Activated CD8-positive, alpha-beta memory T cell treated with anti-CD3 and anti-CD28 coated beads for 36 hours (primary cell): ENCODE data around the gene SORL1. TPM values are rescaled to one million over a fixed set of nuclear protein-coding genes. Genes with fewer than 3 reads are reported as not detected.

Experiments
- CTCF ChIA-PET: fragments of 350-600 bp; sonication (Branson Sonifier 250); formaldehyde crosslinking; loops from one replicate; lab custom pipeline; 2021; ENCODE audit warnings: antibody characterized with exemption; lab: Charles Lee
- POLR2A ChIA-PET: fragments of 350-600 bp; sonication (Branson Sonifier 250); formaldehyde crosslinking; loops from one replicate; lab custom pipeline; 2021; ENCODE audit warnings: antibody characterized with exemption; lab: Charles Lee
- total RNA-seq, 2 experiments: library from RNA; stranded (reverse); gene quantifications; one replicate each; pipeline ENCODE4 v1.2.3, GENCODE V29; 2021

Gene SORL1
- total RNA-seq, 2 experiments from 2014 or later: 21.8 to 22.0 TPM

- ChIA-PET POLR2A (no interaction called here), CTCF (no interaction called here)
Observed at GRCh38 chr11:121421149-121421901, 30.8 kb upstream of the SORL1 start.

GRCh38 chr11:121422675-121423074 is 29.4 kb upstream of the SORL1 start:
- ChIA-PET POLR2A (no interaction called here), CTCF (interaction anchor here (0.6 kb wide), 1 partner anchor 12 kb away, joined by 3 read pairs; no protein-coding TSS in a partner anchor)

DNA sequence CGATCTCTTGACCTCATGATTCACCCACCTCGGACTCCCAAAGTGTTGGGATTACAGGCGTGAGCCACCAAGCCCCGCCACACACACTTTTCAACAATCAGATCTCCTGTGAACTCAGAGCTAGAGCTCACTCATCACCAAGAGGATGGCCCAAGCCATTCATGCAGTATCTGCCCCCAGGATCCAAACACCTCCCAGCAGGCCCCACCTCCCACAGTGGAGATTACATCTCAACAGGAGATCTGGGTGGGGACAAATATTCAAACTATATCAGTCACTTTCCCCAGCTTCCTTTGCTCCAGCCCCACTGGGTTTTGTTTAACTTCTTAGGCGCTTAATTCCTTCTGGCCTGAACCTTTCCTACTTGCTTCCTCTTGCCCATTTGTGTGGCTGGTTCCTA is 26.3 kb upstream of the SORL1 start:
- POLR2A ChIA-PET: no interaction called here

DNA sequence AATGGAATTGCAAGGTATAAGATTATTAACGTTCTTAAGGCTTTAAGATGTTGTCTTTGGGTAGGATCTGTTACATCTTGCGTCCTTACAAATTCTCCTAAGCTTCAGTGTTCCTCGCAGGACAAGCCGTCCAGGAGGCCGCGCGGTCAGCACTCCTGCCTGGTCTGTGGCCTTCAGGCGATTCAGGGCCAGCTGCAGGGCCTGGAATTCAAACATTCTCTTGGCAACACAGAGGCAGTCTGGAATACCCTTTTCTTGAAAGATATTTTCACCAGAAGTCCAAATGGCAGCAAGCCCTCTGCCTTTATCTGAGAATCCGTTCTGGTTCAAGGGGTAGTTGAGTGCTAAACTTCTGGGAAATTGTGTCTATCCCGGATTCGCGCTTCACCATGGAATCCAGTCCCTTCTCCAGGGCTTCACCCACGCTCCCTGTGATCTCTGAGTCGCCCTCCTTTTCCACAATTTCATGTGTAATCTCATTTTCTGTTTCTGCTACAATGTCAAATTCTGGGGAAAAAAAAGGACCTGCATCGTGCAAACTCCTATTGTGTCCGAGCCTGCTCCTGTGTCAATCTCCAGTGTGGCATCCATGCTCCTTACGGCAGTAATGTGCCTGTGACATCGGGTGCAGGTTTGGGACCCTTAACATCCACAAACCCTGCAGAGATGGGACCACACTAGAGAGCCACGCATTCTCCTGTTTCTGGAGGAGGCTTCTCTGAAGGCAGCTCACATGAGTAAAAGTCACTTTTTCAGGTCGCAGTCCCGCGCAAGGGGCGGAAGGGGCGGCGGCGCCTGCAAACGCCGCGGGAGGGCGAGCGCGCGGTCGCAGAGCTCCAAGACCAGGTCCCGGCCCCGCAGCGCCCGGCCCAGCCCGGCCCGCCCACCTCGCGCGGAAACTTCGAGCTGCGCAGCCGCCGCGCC is 25.4 kb upstream of the SORL1 start:
- POLR2A ChIA-PET: no interaction called here
- CTCF ChIA-PET: no interaction called here

More for the DNA sequence above, 26.3 kb upstream of the SORL1 start:
- CTCF ChIA-PET: interaction anchor here (1.3 kb wide), 1 partner anchor 10 kb away, joined by 3 read pairs; no protein-coding TSS in a partner anchor

DNA sequence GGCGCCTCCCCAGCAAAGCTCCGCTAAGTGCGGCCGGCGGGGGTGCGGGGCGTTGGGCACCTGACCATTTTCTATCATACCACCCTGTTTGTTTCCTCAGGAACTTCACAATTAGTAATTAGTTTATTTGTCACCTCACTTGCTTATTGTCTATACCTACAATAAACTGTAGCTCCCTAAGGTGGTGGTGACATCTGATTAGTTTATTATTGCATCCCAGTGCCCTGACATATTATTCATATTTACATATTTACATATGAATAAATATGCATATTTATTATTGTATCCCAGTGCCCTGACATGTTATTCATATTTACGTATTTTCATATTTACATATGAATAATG is 24.7 kb upstream of the SORL1 start:
- ChIA-PET CTCF (no interaction called here), POLR2A (no interaction called here)

GRCh38 chr11:121429556-121429955 is 22.6 kb upstream of the SORL1 start:
- POLR2A ChIA-PET: no interaction called here
- CTCF ChIA-PET: no interaction called here

GRCh38 chr11:121431820-121432526 is 20.1 kb upstream of the SORL1 start:
- POLR2A ChIA-PET: no interaction called here
- CTCF ChIA-PET: interaction anchor here (1.6 kb wide), 1 partner anchor 19 kb away, joined by 7 read pairs; no protein-coding TSS in a partner anchor

DNA sequence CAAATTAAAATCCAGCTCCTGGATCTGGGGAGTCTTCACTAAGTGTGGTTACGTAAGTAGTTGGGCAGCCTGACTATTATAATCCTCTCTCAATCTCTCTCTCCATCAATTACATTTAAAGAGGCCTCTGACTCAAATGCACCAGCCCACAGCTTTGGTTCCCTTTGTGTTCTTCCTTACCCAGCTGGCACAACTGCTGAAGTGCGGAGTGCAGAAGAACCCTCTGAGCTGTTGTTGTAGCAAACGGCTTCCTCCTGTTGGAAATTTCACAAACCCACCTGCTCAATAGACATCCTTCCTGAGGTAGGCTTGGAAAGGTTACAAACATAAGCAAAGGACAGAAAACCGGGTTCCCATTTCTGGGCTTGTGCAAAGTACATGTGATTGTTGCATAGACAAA is 17.0 kb upstream of the SORL1 start:
- ChIA-PET POLR2A (no interaction called here), CTCF (interaction anchor here (1.2 to 1.3 kb wide), 2 partner anchors 8 to 17 kb away, joined by 3 read pairs; partner anchors contain the start of genes SORL1 and SORL1-AS1)

DNA sequence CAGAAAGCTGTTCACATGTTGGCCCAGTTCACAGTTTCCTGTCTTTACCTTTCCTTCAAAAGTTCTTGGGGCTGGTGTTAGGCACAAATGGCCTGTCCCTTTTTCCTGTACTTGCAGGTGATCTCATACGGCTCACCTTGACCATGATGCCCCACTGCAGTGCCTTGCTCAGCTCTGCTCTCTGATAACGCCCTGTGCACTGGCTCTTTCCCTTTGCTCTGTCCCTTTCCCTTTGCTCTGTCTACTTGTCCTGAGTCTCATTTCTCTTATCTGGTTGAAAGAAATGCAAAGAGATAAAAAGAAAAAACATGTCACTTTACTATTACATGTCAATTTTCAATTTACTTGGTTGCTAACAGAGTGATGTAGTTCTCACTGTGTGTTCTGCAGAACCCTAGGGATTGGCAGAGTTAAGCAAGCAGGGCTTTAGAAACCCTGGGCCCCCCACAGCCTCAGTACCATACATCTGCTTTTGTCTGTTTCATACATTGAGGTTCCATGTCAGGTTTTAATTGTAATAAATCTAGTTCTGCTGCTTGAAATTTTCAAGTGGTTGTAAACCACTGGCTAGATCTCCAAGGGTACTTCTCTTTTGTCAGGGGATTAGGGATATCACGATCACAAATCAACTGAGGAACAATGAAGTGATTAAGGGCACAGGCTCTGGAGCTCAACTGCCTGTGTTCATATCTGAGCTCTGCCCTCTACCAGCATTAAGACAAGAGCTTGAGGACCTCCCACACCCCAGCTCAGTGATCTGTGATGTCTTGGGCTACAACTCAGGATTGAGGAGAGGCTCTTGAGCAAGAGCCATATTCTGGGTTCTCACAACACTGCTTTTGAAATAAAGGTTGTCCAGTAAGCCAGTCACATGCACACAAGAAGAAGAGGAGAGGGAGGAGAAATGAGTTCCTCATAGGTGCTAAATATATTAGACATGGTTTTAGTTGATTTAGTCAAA is 16.3 kb upstream of the SORL1 start:
- CTCF ChIA-PET: no interaction called here
- POLR2A ChIA-PET: no interaction called here

DNA sequence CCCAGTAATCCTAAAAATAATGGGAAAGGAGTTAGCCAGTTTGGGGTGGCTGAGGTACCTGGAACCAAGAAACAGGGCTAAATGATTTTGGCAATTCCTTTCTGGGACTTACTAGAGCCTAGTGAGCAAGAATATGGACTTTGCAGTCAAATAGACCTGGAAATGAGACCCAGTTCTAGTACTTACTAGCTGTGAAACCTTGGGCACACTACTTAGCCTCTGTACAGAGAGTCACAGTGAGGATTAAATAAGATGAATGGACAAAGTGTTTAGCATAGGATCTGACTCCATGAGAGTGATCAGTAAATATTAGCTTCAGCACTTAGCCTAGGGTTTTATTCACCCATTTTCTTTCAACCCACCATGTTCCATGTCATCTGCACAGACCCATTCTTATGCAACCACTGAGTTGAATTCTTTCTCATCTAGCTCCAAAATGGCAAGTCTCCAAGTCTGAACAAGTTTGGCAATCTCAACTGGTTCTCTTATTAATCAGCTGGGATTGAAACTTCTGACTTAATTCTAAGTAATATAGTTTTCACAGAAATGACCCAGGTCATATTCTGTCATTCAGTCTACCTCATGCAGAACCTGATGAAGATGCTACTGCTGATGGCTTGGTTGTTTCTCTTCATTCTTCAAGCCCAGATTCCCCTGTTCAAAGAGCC is 15.0 kb upstream of the SORL1 start:
- ChIA-PET CTCF (no interaction called here), POLR2A (no interaction called here)

- CTCF ChIA-PET: no interaction called here
- POLR2A ChIA-PET: no interaction called here
Observed at GRCh38 chr11:121437686-121438078, 14.4 kb upstream of the SORL1 start.

- ChIA-PET POLR2A (no interaction called here), CTCF (no interaction called here)
Observed at GRCh38 chr11:121439337-121439736, 12.8 kb upstream of the SORL1 start.

DNA sequence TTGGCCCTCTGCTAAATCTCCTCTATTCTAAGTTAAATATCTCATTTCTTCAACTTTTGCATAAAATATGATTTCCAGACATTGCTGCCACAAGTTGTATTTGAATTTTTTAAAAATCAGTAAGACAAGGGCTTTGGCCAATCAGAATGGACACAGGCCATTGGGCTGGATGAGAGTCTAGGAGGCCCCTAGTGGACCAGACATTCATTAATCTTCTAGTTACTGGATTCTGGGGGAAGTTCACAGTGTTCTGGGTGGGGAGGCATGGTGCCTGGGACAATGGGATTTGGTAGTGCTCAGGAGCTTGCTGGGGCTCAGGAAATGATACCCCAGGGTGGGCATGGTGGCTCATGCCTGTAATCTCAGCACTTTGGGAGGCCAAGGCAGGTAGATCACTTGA is 12.4 kb upstream of the SORL1 start:
- POLR2A ChIA-PET: no interaction called here
- CTCF ChIA-PET: no interaction called here

- ChIA-PET POLR2A (no interaction called here), CTCF (no interaction called here)
Observed at GRCh38 chr11:121441521-121441920, 10.6 kb upstream of the SORL1 start.

- ChIA-PET CTCF (interaction anchor here (1.1 kb wide), 1 partner anchor 9 kb away, joined by 3 read pairs; no protein-coding TSS in a partner anchor), POLR2A (no interaction called here)
Observed at GRCh38 chr11:121443688-121444275, 8.3 kb upstream of the SORL1 start.

DNA sequence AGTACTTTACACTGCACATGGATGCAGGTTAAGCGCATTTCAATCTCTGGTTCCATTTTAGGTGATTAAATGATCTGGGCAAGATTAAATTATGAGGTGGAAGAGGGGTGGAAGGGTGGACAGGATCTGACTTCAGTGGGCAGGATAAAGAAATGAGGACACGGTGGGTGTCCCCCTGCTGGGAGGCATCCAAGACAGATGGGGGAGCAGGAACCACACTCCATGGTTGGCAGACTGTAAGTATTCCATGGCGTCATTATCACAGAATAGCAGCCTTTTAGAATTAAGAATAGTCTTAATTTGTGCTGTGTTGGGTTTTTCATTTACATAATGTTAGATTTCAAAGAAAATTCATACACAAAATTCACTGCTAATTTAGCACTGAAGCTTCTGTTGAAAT is 7.6 kb upstream of the SORL1 start:
- ChIA-PET CTCF (no interaction called here), POLR2A (no interaction called here)

GRCh38 chr11:121445071-121445768 is 6.9 kb upstream of the SORL1 start:
- ChIA-PET CTCF (no interaction called here), POLR2A (no interaction called here)
